ENCODE measurements around the gene SLC9B2.

- TF ChIP-seq POLR2AphosphoS5 (IDR thresholded peaks at IDR 0.05; ENCODE audit: low read depth, low read length) (no peak), POLR2A (IDR thresholded peaks at IDR 0.05; ENCODE audit: low read depth, low read length) (no peak), TAF1 (IDR thresholded peaks at IDR 0.05; ENCODE audit: borderline replicate concordance, low read depth, low read length) (no peak)
These were observed 47.3 kb downstream of the SLC9B2 start for GRCh38 chr4:103029300-103029699.

All from GM12892 (cell line).